Activated CD8-positive, alpha-beta T cell treated with anti-CD3 and anti-CD28 coated beads for 36 hours (primary cell): ENCODE data around the gene RAD51B. TPM values are rescaled to one million over a fixed set of nuclear protein-coding genes. Genes with fewer than 3 reads are reported as not detected.

ENCODE experiments used
- ATAC-seq: fragments of 200-7000 bp; cut with Tn5 transposase; one replicate; pipeline ENCODE4 v1.10.0; 2021; ENCODE audit warnings: mild to moderate bottlenecking, moderate library complexity
- CTCF ChIA-PET: fragments of 350-600 bp; sonication (Branson Sonifier 250); formaldehyde crosslinking; loops from one replicate; lab custom pipeline; 2021; ENCODE audit warnings: antibody characterized with exemption; lab: Charles Lee
- POLR2A ChIA-PET: fragments of 350-600 bp; sonication (Branson Sonifier 250); formaldehyde crosslinking; loops from one replicate; lab custom pipeline; 2021; ENCODE audit warnings: antibody characterized with exemption; lab: Charles Lee
- DNase-seq: peaks from one replicate; pipeline ENCODE4 v3.0.0-alpha.2; 2020
- H3K27ac Mint-ChIP-seq: one replicate; pipeline ENCODE4 v1.8.0; 2021; ENCODE audit warnings: mild to moderate bottlenecking, mixed read lengths
- H3K27me3 Mint-ChIP-seq: one replicate; pipeline ENCODE4 v1.8.0; 2021; ENCODE audit warnings: mixed read lengths
- H3K36me3 Mint-ChIP-seq: one replicate; pipeline ENCODE4 v1.8.0; 2021; ENCODE audit warnings: low read depth, mixed read lengths
- H3K4me1 Mint-ChIP-seq: one replicate; pipeline ENCODE4 v1.8.0; 2021; ENCODE audit warnings: low read depth, mixed read lengths
- H3K4me3 Mint-ChIP-seq: one replicate; pipeline ENCODE4 v1.8.0; 2021; ENCODE audit warnings: mild to moderate bottlenecking, moderate library complexity, mixed read lengths
- H3K9me3 Mint-ChIP-seq: one replicate; pipeline ENCODE4 v1.8.0; 2021; ENCODE audit warnings: mixed read lengths
- CTCF ChIP-seq: fragments of 200-600 bp; IDR thresholded peaks from one replicate; pipeline ENCODE4 v1.8.0; 2022; ENCODE audit warnings: antibody characterized with exemption, mild to moderate bottlenecking
- intact Hi-C: fragments of 100-400 bp; cut with micrococcal nuclease; formaldehyde crosslinking; loops from one replicate; pipeline ENCODE4 v1.10.0; 2022
- total RNA-seq, 2 experiments: library from RNA; stranded (reverse); gene quantifications; one replicate each; pipeline ENCODE4 v1.2.3, GENCODE V29; 2021

RAD51B gene
- total RNA-seq, 2 experiments from 2014 or later, result 38.2 to 40.6 TPM

GRCh38 chr14:68439676-68440075 is 620.1 kb downstream of the RAD51B start:
- intact Hi-C loops, result no loop called here
- no peak for TF ChIP-seq CTCF
- ATAC-seq, result no peak
- Mint-ChIP-seq H3K4me3 (no peak overlapping the region), H3K9me3 (peaks cover 10% of the 10 kb centered on the region), H3K36me3 (peaks cover 5% of the 10 kb centered on the region), H3K4me1 (peaks cover 7% of the 10 kb centered on the region), H3K27me3 (no peaks in the 10 kb centered on the region), H3K27ac (no peak overlapping the region)
- ChIA-PET POLR2A (no interaction called here), CTCF (no interaction called here)
- no peak for DNase-seq

GRCh38 chr14:68440820-68441219 is 621.2 kb downstream of the RAD51B start:
- ATAC-seq, result no peak
- H3K27me3 Mint-ChIP-seq, result no peaks in the 10 kb centered on the region
- TF ChIP-seq CTCF, result no peak
- intact Hi-C loops, result no loop called here
- H3K4me1 Mint-ChIP-seq, result peaks cover 7% of the 10 kb centered on the region
- no peak for DNase-seq
- ChIA-PET POLR2A (no interaction called here), CTCF (no interaction called here)
- peaks cover 3% of the 10 kb centered on the region for H3K36me3 Mint-ChIP-seq
- H3K4me3 Mint-ChIP-seq, result no peak overlapping the region
- peaks cover 8% of the 10 kb centered on the region for H3K9me3 Mint-ChIP-seq
- H3K27ac Mint-ChIP-seq, result no peak overlapping the region

- H3K4me1 Mint-ChIP-seq, result peaks cover 7% of the 10 kb centered on the region
- ATAC-seq (no peak), DNase-seq (no peak)
- H3K36me3 Mint-ChIP-seq, result no peaks in the 10 kb centered on the region
- ChIA-PET CTCF (interaction anchor here (0.9 to 1.0 kb wide), 2 partner anchors 30 to 195 kb away, joined by 3 to 4 read pairs; no protein-coding TSS in a partner anchor), POLR2A (no interaction called here)
- no peaks in the 10 kb centered on the region for H3K27me3 Mint-ChIP-seq
- H3K27ac Mint-ChIP-seq, result no peak overlapping the region
- no peak for TF ChIP-seq CTCF
- intact Hi-C loops, result no loop called here
- peaks cover 2% of the 10 kb centered on the region for H3K9me3 Mint-ChIP-seq
- H3K4me3 Mint-ChIP-seq, result no peak overlapping the region
Measured at GRCh38 chr14:68441542-68441941, 622.0 kb downstream of the RAD51B start.

GRCh38 chr14:68442828-68443629 is 623.5 kb downstream of the RAD51B start:
- CTCF ChIA-PET, result interaction anchor here (1.0 kb wide), 1 partner anchor 196 kb away, joined by 3 read pairs; no protein-coding TSS in a partner anchor
- H3K9me3 Mint-ChIP-seq, result no peaks in the 10 kb centered on the region
- no peak for DNase-seq
- H3K27me3 Mint-ChIP-seq, result no peaks in the 10 kb centered on the region
- peaks cover 7% of the 10 kb centered on the region for H3K4me1 Mint-ChIP-seq
- H3K4me3 Mint-ChIP-seq, result no peak overlapping the region
- TF ChIP-seq CTCF, result no peak
- H3K27ac Mint-ChIP-seq, result no peak overlapping the region
- POLR2A ChIA-PET, result no interaction called here
- intact Hi-C loops, result no loop called here
- ATAC-seq, result no peak
- no peaks in the 10 kb centered on the region for H3K36me3 Mint-ChIP-seq

GRCh38 chr14:68444449-68445168 is 625.0 kb downstream of the RAD51B start:
- intact Hi-C loops, result no loop called here
- TF ChIP-seq CTCF, result no peak
- no peaks in the 10 kb centered on the region for H3K36me3 Mint-ChIP-seq
- DNase-seq (no peak), ATAC-seq (no peak)
- no peak overlapping the region for H3K4me3 Mint-ChIP-seq
- ChIA-PET POLR2A (no interaction called here), CTCF (no interaction called here)
- H3K4me1 Mint-ChIP-seq, result peaks cover 7% of the 10 kb centered on the region
- H3K9me3 Mint-ChIP-seq, result no peaks in the 10 kb centered on the region
- H3K27ac Mint-ChIP-seq, result no peak overlapping the region
- no peaks in the 10 kb centered on the region for H3K27me3 Mint-ChIP-seq
